ENCODE results near the gene ARHGAP25. TPM values are rescaled to one million over a fixed set of nuclear protein-coding genes. Genes with fewer than 3 reads are reported as not detected.

Gene ARHGAP25
- total RNA-seq, 1 experiment from 2014 or later, result 6.2 TPM

GRCh38 chr2:68807821-68808266 lies 73.2 kb downstream of the ARHGAP25 start:
- DNase-seq (ENCODE audit: low spot score), result peak; percentile 26
- Histone ChIP-seq H3K9me3 (ENCODE audit: low read depth, low read length, poor library complexity, severe bottlenecking) (no peaks in the 10 kb centered on the region), H3K4me1 (ENCODE audit: insufficient read depth, low read length, poor library complexity, severe bottlenecking) (peaks cover 6% of the 10 kb centered on the region), H3K36me3 (ENCODE audit: insufficient read depth, low read length, poor library complexity, severe bottlenecking) (no peaks in the 10 kb centered on the region), H3K27me3 (replicated peaks; ENCODE audit: insufficient read depth, low read depth, low read length, poor library complexity) (no peaks in the 10 kb centered on the region), H3K27ac (ENCODE audit: low read depth, low read length, poor library complexity, severe bottlenecking) (no peak overlapping the region), H3K4me3 (ENCODE audit: low read depth, low read length, poor library complexity, severe bottlenecking) (no peak overlapping the region)
- BruUV-seq (replicated peaks), result no TSS peak
- ChIA-PET POLR2A (ENCODE audit: low non-redundant PET) (no interaction called here), CTCF (no interaction called here)
- no peak for TF ChIP-seq EZH2 (IDR thresholded peaks at IDR 0.05; ENCODE audit: borderline replicate concordance, low read depth, low read length, poor library complexity, severe bottlenecking)
- intact Hi-C loops (cut with micrococcal nuclease; ENCODE audit: unreplicated experiment), result no loop called here

GRCh38 chr2:68809324-68810240 lies 75.0 kb downstream of the ARHGAP25 start:
- BruUV-seq (replicated peaks), result no TSS peak
- Histone ChIP-seq H3K27ac (ENCODE audit: low read depth, low read length, poor library complexity, severe bottlenecking) (no peak overlapping the region), H3K4me1 (ENCODE audit: insufficient read depth, low read length, poor library complexity, severe bottlenecking) (peaks cover 17% of the 10 kb centered on the region), H3K27me3 (replicated peaks; ENCODE audit: insufficient read depth, low read depth, low read length, poor library complexity) (no peaks in the 10 kb centered on the region), H3K9me3 (ENCODE audit: low read depth, low read length, poor library complexity, severe bottlenecking) (no peaks in the 10 kb centered on the region), H3K36me3 (ENCODE audit: insufficient read depth, low read length, poor library complexity, severe bottlenecking) (no peaks in the 10 kb centered on the region), H3K4me3 (ENCODE audit: low read depth, low read length, poor library complexity, severe bottlenecking) (no peak overlapping the region)
- POLR2A ChIA-PET (ENCODE audit: low non-redundant PET), result no interaction called here
- TF ChIP-seq EZH2 (IDR thresholded peaks at IDR 0.05; ENCODE audit: borderline replicate concordance, low read depth, low read length, poor library complexity, severe bottlenecking), result no peak
- no peak for TF ChIP-seq CTCF (conservative IDR thresholded peaks at IDR 0.05; ENCODE audit: low read depth, low read length)
- CTCF ChIA-PET, result interaction anchor here (0.7 kb wide), 1 partner anchor 100 kb away, joined by 7 read pairs; no protein-coding TSS in a partner anchor
- no peak for DNase-seq (ENCODE audit: low spot score)
- intact Hi-C loops (cut with micrococcal nuclease; ENCODE audit: unreplicated experiment), result no loop called here

- peaks cover 17% of the 10 kb centered on the region for H3K4me1 ChIP-seq (ENCODE audit: insufficient read depth, low read length, poor library complexity, severe bottlenecking)
- H3K27me3 ChIP-seq (replicated peaks; ENCODE audit: insufficient read depth, low read depth, low read length, poor library complexity), result no peaks in the 10 kb centered on the region
- CTCF ChIA-PET, result no interaction called here
- no peaks in the 10 kb centered on the region for H3K36me3 ChIP-seq (ENCODE audit: insufficient read depth, low read length, poor library complexity, severe bottlenecking)
- H3K27ac ChIP-seq (ENCODE audit: low read depth, low read length, poor library complexity, severe bottlenecking), result no peak overlapping the region
- no peak overlapping the region for H3K4me3 ChIP-seq (ENCODE audit: low read depth, low read length, poor library complexity, severe bottlenecking)
- H3K9me3 ChIP-seq (ENCODE audit: low read depth, low read length, poor library complexity, severe bottlenecking), result no peaks in the 10 kb centered on the region
- POLR2A ChIA-PET (ENCODE audit: low non-redundant PET), result no interaction called here
- no TSS peak for BruUV-seq (replicated peaks)
- no peak for DNase-seq (ENCODE audit: low spot score)
- no peak for TF ChIP-seq CTCF (conservative IDR thresholded peaks at IDR 0.05; ENCODE audit: low read depth, low read length)
- TF ChIP-seq EZH2 (IDR thresholded peaks at IDR 0.05; ENCODE audit: borderline replicate concordance, low read depth, low read length, poor library complexity, severe bottlenecking), result no peak
- intact Hi-C loops (cut with micrococcal nuclease; ENCODE audit: unreplicated experiment), result no loop called here
Observed at GRCh38 chr2:68811364-68811763, 76.8 kb downstream of the ARHGAP25 start.

All from A673 (cell line).